ENCODE data around the gene JAG1.
A peak's percentile ranks its signal among the peaks of the same experiment; 100 is the strongest.
"Not testable (repeated sequence)": the region's sequence is repeated elsewhere in the genome, so short reads cannot be mapped to it uniquely, and the experiment has no call there.

The JAG1 gene

DNA sequence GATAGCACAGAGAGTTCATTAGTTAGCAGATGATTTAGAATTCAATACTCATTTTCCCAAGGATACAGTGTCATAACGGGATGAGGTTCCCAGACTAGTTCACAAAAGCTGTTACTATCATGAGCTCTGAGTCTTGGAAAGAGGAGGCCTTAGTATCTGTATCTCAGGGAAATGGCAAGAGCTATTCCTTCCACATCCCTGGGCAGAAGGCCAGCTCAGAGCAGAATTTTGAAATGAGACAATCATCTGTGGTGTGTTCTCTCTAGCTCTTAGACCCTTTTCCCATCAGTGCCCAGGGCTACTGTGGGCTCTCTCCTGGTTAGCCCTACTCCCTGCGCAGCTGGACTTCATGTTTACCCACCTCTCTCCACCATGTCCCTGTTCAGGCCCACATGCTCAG, 64.5 kb downstream of the JAG1 start:
- DNase-seq, result no peak

DNA sequence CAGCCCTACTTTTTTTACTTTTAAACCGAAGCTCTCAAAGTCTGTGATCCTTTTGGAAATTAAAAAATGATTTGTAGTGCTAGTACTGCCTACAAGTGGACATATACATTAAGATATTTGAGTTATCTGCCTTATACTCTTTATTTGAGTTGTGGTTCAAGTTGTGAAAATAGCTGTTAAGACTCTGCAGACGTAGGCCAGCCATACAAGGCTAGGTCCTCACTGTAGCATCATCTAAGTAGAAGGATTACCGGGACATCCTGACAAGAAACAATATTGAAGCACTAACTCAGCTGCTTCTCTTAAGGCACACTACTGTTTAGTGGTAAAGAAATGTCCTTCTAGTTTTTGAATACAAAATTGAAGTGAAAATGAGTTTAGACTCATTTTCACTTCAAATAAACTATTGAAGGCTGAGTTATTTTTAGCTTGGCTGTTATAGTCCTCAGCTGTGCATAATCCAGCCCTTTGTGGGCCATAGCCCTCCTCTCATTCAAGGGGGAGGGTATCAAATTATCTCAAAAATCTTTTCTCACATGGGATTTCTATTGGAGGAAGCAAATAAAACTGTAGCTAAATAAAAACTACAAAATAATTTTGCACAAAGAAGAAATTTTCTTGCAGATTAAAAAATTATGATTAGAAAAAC, 68.1 kb downstream of the JAG1 start:
- DNase-seq, result no peak

GRCh38 chr20:10604865-10605440, 68.8 kb downstream of the JAG1 start:
- DNase-seq, result no peak

- DNase-seq, result peak in 2 of 14 donors; percentile 11 to 24
Measured at GRCh38 chr20:10603971-10604864, 69.6 kb downstream of the JAG1 start.

DNA sequence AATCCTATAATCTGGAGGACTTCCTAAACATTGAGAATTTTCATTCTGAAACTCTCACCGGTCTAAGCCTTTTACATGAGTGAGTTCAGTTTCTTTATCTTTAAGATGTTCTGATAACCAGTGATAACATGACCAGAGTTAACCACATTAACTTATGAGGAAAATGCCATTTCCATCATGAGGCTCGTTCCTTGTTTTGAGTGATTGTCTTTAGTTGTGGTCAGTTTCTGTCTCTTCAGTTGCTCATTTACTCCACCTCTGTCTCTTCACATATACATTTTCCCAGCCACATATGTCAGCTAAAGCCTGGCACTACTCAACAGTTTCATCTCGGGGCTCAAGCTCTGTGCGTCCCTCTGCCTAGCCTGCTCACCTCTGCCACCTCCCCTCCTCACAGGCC, 70.4 kb downstream of the JAG1 start:
- no peak for DNase-seq

GRCh38 chr20:10602221-10602871, 71.5 kb downstream of the JAG1 start:
- DNase-seq, result no peak

DNA sequence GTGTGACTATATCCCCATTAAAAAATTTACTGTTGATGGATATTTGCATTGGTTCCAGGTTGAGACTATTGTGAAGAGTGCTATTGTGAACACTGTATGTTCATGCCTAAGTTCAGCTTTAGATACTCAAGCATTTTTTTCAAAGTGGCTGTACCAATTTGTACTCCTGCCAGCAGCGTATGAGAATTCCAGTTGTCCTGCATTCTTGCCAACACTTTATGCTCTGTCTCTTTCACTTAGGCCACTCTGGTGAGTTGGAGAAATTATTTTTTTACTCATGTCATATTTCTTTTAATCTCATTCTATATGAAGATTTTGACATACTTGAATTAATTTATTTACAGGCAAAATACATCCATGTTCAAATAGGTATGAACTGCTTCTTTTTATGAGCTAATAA, 76.2 kb downstream of the JAG1 start:
- no peak for DNase-seq

DNA sequence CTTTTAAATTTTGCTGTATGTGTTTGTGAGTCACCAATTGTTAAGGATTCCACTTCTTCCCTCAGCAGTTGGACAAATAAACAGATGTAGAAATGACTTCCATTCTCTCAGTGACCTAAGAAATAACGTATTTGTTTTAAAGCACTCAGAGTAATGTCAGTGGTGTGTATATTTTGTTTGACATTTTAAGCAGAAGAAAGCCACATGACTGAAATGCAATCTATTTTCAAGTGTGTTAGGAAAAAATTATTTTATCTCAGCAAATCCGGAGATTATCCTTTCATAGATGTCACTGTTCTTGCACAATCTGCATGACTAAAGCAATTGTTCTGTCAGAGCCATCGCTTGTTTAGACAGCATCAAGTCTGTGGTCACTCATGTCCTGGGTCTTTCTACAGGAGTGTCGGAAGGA, 77.1 kb downstream of the JAG1 start:
- DNase-seq, result no peak

- DNase-seq, result no peak
Measured at GRCh38 chr20:10595985-10596384, 77.8 kb downstream of the JAG1 start.

- DNase-seq, result no peak
Measured at GRCh38 chr20:10595266-10595665, 78.5 kb downstream of the JAG1 start.

GRCh38 chr20:10594296-10594868, 79.4 kb downstream of the JAG1 start:
- no peak for DNase-seq

DNA sequence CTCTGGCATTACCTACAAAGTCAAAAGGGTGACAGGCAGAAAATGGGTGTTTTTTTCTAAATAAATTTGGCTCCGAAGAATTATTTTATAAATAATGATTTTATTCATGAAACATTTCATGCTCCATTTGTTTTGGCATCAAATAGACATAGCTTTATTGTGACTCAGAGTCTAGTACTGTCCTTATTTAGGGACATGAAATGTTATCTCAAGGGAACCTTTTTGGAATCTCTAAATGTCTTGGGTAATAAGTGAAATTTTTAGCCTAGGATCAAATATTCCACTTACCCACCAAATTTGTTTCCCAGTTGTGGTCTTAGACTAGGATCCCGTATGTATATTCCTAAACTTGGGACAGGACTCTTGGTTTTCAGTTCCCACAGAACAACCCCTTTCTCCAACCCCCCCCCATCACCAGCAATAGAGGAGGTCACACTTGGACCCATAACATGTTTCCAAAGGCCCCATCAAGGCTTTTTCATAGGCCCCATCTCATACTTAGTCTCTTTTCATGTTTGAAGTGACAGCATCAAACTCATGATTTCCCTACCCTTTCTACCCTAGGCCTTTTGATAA, 81.8 kb downstream of the JAG1 start:
- DNase-seq, result no peak

DNA sequence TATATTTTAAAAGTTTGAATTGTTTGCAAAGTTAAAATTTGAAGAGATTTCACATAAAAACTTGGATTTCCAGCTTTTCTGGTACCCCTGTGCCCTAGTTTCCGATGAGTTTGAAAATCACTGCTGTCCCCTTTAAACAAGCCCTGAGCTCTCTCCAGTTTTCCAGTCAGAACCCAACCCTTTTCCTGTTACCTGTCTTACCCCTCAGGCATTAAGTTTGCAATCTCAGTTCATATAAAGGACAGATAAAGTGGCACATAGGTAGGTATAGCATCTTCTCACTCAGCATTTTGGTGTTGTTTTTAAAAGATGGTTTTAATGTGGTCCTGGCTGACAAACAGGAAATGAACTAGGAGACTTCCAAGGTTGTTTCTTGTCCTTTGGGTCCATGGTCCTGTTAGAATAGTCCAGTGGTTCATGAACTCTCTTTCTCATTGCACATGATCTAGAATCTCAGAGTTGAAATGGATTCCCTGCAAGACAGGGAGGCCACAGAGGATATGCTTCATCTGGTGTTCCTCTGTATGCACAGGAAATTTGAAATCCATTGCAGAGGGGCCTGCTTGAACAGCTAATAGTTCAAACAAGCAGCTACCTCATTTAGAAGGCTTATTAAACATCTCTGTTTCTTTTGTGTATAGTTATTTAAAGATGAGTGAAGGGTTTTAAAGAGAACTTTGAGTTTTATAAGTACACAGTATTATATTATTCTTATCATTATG, 82.7 kb downstream of the JAG1 start:
- DNase-seq, result no peak

DNA sequence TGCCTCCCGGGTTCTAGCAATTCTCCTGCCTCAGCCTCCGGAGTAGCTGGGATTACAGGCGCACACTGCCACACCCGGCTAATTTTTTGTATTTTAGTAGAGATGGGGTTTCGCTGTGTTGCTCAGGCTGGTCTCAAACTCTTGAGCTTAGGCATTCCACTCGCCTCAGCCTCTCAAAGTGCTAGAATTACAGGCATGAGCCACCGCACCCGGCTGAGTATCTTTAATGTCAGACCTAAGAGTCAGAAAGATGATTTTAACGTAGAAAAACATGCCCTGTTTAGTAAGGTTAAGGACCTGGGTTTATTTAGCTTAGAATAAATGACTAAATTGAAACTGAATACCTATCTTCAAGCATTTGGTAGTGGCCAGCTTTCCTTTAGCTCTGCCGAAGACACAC, 83.4 kb downstream of the JAG1 start:
- not testable (repeated sequence) for DNase-seq
